Activated T-helper 1 cell treated with Interleukin-2 at 50 U/mL for 16 hours (primary cell): Measurements from ENCODE around the gene SERPINB13.

Experiments
- DNase-seq: peaks from one replicate; pipeline ENCODE4 v3.0.0-alpha.2; 2020; ENCODE audit warnings: low read depth

SERPINB13 gene, protein sequence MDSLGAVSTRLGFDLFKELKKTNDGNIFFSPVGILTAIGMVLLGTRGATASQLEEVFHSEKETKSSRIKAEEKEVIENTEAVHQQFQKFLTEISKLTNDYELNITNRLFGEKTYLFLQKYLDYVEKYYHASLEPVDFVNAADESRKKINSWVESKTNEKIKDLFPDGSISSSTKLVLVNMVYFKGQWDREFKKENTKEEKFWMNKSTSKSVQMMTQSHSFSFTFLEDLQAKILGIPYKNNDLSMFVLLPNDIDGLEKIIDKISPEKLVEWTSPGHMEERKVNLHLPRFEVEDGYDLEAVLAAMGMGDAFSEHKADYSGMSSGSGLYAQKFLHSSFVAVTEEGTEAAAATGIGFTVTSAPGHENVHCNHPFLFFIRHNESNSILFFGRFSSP

GRCh38 chr18:63586966-63587365 is at the start of gene SERPINB13:
TSS of gene SERPINB13 (plus strand) at chr18:63587343. CDS start at chr18:63588668, 1,325 bp downstream.
- no peak for DNase-seq

GRCh38 chr18:63539904-63540510 is 47.1 kb upstream of the SERPINB13 start:
- DNase-seq: no peak

DNA sequence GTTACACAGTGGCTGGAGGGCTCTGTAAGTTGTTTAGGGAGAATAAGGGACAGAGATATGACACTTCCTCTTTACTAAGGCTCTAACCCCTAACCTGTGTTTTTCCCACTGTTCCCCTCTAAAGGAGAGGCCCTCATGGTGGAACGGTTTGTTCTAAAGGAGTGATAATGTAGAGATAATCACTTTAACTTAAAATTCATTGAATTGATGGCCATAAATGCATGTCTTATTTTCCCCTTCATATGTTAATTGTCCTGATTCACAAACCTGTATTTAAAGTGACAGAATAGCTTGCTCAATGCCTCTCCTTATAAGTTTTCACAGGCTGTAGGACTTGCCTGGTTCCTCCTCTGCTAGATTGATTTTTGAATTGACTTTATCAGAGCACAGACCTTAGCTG is 45.1 kb upstream of the SERPINB13 start, which contains the start of gene SERPINB12:
Gene SERPINB12, plus strand, starts transcription at position 301 of the 400 bp plus-strand sequence. CDS start 13,791 bp downstream, outside the sequence.
- no peak for DNase-seq

- no peak for DNase-seq
These were observed 43.1 kb upstream of the SERPINB13 start for GRCh38 chr18:63544017-63544416.

GRCh38 chr18:63545000-63545399 is 42.1 kb upstream of the SERPINB13 start:
- DNase-seq: no peak

DNA sequence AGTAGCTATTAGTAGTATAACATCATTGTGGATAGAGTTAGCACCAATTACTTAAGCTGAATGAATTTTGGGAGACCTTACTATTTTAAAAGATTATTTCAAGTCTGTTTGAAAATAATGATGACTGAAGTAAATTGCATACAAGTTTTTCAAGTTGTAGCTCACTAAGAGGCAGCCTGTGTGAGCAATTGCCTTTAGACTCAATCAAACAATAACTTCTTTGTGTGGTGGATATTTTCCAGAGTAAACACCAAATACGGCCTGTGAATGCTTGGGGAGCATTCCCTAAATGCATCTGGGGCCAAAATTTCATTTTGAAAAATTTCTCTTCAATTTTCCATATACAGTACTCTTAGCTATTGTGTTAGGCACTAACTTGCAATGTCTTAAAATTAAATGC is 37.1 kb upstream of the SERPINB13 start:
- no peak for DNase-seq

- DNase-seq: no peak
These were observed 35.4 kb upstream of the SERPINB13 start for GRCh38 chr18:63551769-63552168.

DNA sequence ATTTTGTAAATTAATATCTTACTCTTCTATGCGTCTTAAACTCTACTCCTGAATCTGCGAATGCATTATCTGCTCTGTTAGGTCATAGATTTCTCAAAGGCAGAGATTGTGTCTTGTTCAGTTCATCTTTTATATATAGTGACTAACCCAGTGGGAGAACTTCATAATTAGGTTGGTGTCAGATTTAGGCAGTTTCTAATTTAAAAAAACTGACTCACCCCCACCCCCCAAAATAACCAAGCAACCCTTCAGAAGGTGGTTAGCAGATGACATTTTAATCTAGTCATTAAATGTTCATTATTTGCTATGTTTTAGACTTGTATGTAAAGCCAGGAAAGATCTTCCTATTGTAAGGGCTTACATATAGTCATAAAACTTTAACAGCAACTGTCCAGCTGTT is 34.6 kb upstream of the SERPINB13 start:
- DNase-seq: no peak

GRCh38 chr18:63553081-63553480 is 34.1 kb upstream of the SERPINB13 start:
- DNase-seq: no peak

- no peak for DNase-seq
These were observed 27.3 kb upstream of the SERPINB13 start for GRCh38 chr18:63559567-63560491.

GRCh38 chr18:63562284-63562683 is 24.9 kb upstream of the SERPINB13 start:
- no peak for DNase-seq

GRCh38 chr18:63564021-63564420 is 23.1 kb upstream of the SERPINB13 start:
- DNase-seq: no peak

DNA sequence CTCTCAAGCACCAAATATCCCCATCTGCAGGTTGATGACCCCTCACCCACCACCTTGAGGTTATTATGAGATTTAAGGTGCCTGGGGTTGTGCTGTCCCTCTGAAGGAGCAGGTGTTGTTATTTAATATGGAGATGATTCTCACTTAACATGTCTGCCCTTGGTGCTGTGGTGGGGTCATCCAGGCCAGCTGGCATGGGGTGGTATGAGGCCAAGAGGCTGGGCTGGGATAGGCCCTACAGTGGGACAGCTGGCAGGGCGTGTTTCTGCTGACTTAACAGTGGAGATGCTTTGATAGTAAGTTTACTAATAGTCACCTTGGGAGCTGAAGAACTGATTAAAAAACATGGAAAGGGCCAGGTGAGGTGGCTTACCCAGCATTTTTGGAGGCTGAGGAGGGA is 22.6 kb upstream of the SERPINB13 start:
- DNase-seq: no peak

DNA sequence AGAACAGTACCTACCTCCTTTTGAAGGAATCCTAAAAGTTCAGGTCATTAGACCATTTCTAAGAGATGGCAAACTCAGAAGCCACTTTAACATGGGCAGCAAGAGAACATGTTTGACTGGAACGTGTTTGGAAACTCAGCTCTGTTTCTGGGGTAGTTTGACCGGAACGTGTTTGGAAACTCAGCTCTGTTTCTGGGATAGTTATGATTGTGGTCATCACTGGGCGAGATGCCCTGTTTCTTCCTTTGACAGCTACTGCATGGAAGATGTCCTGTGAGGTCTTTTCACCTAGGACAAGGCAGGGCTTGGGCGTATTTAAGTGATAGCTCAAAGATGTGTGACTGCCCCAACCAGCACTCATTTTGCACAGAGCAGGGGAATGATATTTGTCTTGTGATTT is 19.9 kb upstream of the SERPINB13 start:
- no peak for DNase-seq

DNA sequence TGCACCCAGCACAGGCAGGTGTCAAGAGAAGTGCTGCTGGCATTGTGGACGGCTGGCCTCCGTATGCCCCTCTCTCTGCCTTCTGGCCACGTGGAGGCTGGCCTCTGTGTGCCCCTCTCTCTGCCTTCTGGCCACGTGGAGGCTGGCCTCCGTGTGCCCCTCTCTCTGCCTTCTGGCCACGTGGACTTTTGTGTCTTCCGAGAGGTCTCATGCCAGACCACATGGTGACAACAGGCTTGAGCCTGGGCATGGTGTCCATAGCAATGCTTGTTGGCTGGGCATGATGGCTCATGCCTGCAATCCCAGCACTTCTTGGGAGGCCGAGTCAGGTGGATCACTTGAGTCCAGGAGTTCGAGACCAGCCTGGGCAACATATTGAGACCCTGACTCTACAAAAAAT is 19.3 kb upstream of the SERPINB13 start:
- no peak for DNase-seq

DNA sequence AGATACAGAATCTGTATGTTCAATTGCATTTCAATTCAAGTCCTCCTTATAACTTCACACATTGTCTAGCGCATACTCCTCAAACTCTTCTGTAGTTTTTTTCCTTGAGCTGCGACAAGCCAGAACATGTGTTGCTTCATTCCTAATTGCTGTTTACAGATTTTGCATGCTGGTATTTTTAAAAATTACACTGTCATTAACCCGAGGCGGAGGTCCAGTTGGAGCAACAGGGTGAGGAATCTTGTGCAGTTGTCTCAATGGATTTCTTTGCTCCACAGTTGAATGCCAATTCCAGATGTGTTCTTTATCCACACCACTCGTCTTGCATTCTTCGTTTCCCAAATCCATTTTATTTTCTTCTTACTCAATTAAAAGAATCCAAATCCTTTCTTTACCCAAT is 16.4 kb upstream of the SERPINB13 start:
- DNase-seq: no peak

GRCh38 chr18:63575681-63576080 is 11.5 kb upstream of the SERPINB13 start:
- DNase-seq: no peak

DNA sequence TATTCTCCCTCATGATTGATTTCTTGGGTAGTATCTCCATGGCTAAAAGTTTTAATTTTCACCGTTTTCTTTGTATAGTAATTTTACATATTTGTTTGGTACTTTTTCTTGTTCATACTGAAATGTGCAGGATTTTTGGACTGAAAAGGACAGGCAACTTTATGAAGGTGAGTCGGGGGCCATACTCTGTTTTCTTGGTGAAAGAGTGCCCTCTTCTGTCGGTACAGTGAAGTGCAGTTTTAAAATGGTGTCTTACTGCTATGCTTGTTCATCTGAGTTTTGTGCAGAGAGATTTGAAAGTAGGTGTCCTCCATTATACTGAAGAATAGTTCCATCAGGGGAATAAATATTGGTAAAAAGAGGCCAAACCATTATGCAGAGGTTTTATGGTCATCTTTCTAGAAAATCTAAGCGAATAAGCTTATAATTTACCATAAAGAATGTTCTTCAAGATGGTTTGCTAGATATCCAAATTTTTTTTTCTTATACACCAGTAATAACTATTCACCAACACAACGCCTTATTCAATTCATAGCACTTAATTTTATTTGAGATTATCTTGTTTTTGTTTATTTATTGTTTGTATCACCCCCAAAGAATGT is 8.7 kb upstream of the SERPINB13 start:
- DNase-seq: no peak

DNA sequence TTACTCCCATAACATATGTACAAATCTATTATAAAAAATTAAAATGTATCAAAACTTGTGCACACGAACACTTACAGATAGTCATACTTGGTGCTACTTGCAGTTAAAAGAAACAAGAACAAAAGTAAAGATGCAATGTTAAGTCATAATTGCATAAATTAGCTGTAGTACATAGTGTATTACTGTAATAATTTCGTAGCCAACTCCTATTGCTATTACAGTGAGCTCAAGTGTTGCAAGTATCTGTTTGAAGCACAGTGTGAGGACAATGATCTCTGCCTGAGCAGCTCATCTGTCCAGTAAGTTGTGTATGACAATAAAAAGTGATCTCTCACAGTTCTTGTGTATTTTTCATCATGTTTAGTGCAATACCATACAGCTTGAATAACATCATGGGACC is 7.5 kb upstream of the SERPINB13 start:
- DNase-seq: no peak

- no peak for DNase-seq
These were observed 1.2 kb upstream of the SERPINB13 start for GRCh38 chr18:63585988-63586387.

DNA sequence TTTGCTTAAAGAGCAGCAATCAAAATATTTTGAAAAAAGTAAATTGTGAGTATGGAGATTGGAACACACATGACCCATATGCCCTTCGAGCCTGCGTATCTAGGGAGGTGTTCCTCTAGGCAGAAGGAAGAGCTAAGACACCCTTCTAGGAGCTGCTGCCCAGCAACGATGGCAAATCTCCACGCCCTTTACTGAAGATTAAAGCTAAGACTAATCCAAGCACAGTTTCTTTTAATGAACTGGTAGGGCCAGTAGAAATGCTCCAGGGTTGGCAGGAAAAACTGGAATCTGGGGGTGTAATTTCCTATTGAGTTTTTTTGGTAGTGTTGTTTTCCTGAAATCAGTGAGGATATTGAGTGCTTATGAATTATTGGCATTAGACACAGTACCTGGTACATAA is 712 bp upstream of the SERPINB13 start:
- DNase-seq: no peak

- no peak for DNase-seq
These were observed 1.8 kb downstream of the SERPINB13 start for GRCh38 chr18:63588909-63589308.
